ENCODE data around the gene AGAP1. TPM values are rescaled to one million over a fixed set of nuclear protein-coding genes. Genes with fewer than 3 reads are reported as not detected.

The AGAP1 gene
- polyA plus RNA-seq, 1 experiment = 12.4 TPM

- CTCF ChIA-PET = interaction anchor here (1.3 kb wide), 1 partner anchor 110 kb away, joined by 5 read pairs; no protein-coding TSS in a partner anchor
- TF ChIP-seq CTCF (IDR thresholded peaks at IDR 0.05; ENCODE audit: low read depth, low read length) = no peak
- no peaks in the 10 kb centered on the region; the same call in 1 of the 2 replicates for H3K9me3 ChIP-seq (ENCODE audit: control insufficient read depth, insufficient read depth, low read length)
Observed at GRCh38 chr2:235483313-235483712, 10.5 kb upstream of the AGAP1 start.

GRCh38 chr2:235485362-235485761 lies 8.5 kb upstream of the AGAP1 start:
- ChIA-PET POLR2A (no interaction called here), CTCF (interaction anchor here (0.6 kb wide), 1 partner anchor 260 kb away, joined by 5 read pairs; no protein-coding TSS in a partner anchor)
- no peak for TF ChIP-seq CTCF (IDR thresholded peaks at IDR 0.05; ENCODE audit: low read depth, low read length)
- Histone ChIP-seq H3K4me3 (ENCODE audit: low read depth, low read length) (no peak overlapping the region), H3K27ac (ENCODE audit: low read depth, low read length) (no peak overlapping the region), H3K27me3 (ENCODE audit: control insufficient read depth, insufficient read depth, low read length) (peaks cover 19% of the 10 kb centered on the region), H3K9me3 (ENCODE audit: control insufficient read depth, insufficient read depth, low read length) (no peaks in the 10 kb centered on the region; the same call in 1 of the 2 replicates)
- DNase-seq (ENCODE audit: low read depth, low spot score) = no peak

More at GRCh38 chr2:235483313-235483712, 10.5 kb upstream of the AGAP1 start:
- no peak overlapping the region for H3K27ac ChIP-seq (ENCODE audit: low read depth, low read length)
- H3K4me3 ChIP-seq (ENCODE audit: low read depth, low read length) = no peak overlapping the region
- no peak for DNase-seq (ENCODE audit: low read depth, low spot score)
- POLR2A ChIA-PET = no interaction called here
- H3K27me3 ChIP-seq (ENCODE audit: control insufficient read depth, insufficient read depth, low read length) = peaks cover 23% of the 10 kb centered on the region

GRCh38 chr2:235486729-235487128 lies 7.1 kb upstream of the AGAP1 start:
- TF ChIP-seq CTCF (IDR thresholded peaks at IDR 0.05; ENCODE audit: low read depth, low read length) = no peak
- POLR2A ChIA-PET = no interaction called here
- no peak for DNase-seq (ENCODE audit: low read depth, low spot score)
- no peaks in the 10 kb centered on the region; the same call in 1 of the 2 replicates for H3K9me3 ChIP-seq (ENCODE audit: control insufficient read depth, insufficient read depth, low read length)
- H3K27ac ChIP-seq (ENCODE audit: low read depth, low read length) = no peak overlapping the region
- H3K4me3 ChIP-seq (ENCODE audit: low read depth, low read length) = no peak overlapping the region
- CTCF ChIA-PET = no interaction called here
- H3K27me3 ChIP-seq (ENCODE audit: control insufficient read depth, insufficient read depth, low read length) = peaks cover 19% of the 10 kb centered on the region

- CTCF ChIA-PET = interaction anchor here (1.1 kb wide), 1 partner anchor 106 kb away, joined by 3 read pairs; no protein-coding TSS in a partner anchor
- TF ChIP-seq CTCF (IDR thresholded peaks at IDR 0.05; ENCODE audit: low read depth, low read length) = no peak
- POLR2A ChIA-PET = no interaction called here
Observed at GRCh38 chr2:235489897-235490296, 3.9 kb upstream of the AGAP1 start.

GRCh38 chr2:235492850-235493344 lies 946 bp upstream of the AGAP1 start:
- H3K9me3 ChIP-seq (ENCODE audit: control insufficient read depth, insufficient read depth, low read length) = no peaks in the 10 kb centered on the region; the same call in 1 of the 2 replicates
- TF ChIP-seq CTCF (IDR thresholded peaks at IDR 0.05; ENCODE audit: low read depth, low read length) = no peak
- no peak overlapping the region for H3K27ac ChIP-seq (ENCODE audit: low read depth, low read length)
- ChIA-PET CTCF (interaction anchor here (1.7 to 2.1 kb wide), 2 partner anchors 102 to 253 kb away, joined by 4 to 7 read pairs; no protein-coding TSS in a partner anchor), POLR2A (no interaction called here)
- H3K27me3 ChIP-seq (ENCODE audit: control insufficient read depth, insufficient read depth, low read length) = no peaks in the 10 kb centered on the region
- DNase-seq (ENCODE audit: low read depth, low spot score) = no peak
- H3K4me3 ChIP-seq (ENCODE audit: low read depth, low read length) = peak overlapping the region; percentile 55

More at GRCh38 chr2:235489897-235490296, 3.9 kb upstream of the AGAP1 start:
- DNase-seq (ENCODE audit: low read depth, low spot score) = no peak
- no peak overlapping the region for H3K27ac ChIP-seq (ENCODE audit: low read depth, low read length)
- H3K9me3 ChIP-seq (ENCODE audit: control insufficient read depth, insufficient read depth, low read length) = no peaks in the 10 kb centered on the region; the same call in none of the 2 replicates
- H3K27me3 ChIP-seq (ENCODE audit: control insufficient read depth, insufficient read depth, low read length) = peaks cover 10% of the 10 kb centered on the region
- no peak overlapping the region for H3K4me3 ChIP-seq (ENCODE audit: low read depth, low read length)

All from AG04450 (cell line).